Activated CD4-positive, alpha-beta T cell treated with anti-CD3 and anti-CD28 coated beads, Interleukin-2, amount 10 ng/mL, durations not matched to agents 7 days and 5 days (primary cell): ENCODE results near the gene BMP10. TPM values are rescaled to one million over a fixed set of nuclear protein-coding genes. Genes with fewer than 3 reads are reported as not detected.

Experiments
- CTCF ChIA-PET: fragments of 350-600 bp; sonication (Branson Sonifier 250); formaldehyde crosslinking; loops from one replicate; lab custom pipeline; 2021; ENCODE audit warnings: antibody characterized with exemption; lab: Charles Lee
- POLR2A ChIA-PET: fragments of 350-600 bp; sonication (Branson Sonifier 250); formaldehyde crosslinking; loops from one replicate; lab custom pipeline; 2021; ENCODE audit warnings: antibody characterized with exemption; lab: Charles Lee
- DNase-seq: peaks from one replicate; pipeline ENCODE4 v3.0.0-alpha.2; 2020
- H3K27ac Mint-ChIP-seq: one replicate; pipeline ENCODE4 v1.8.0; 2021; ENCODE audit warnings: mild to moderate bottlenecking, moderate library complexity, mixed read lengths
- H3K27me3 Mint-ChIP-seq: one replicate; pipeline ENCODE4 v1.8.0; 2021; ENCODE audit warnings: mixed read lengths
- H3K36me3 Mint-ChIP-seq: one replicate; pipeline ENCODE4 v1.8.0; 2021; ENCODE audit warnings: low read depth, mixed read lengths
- H3K4me1 Mint-ChIP-seq: one replicate; pipeline ENCODE4 v1.8.0; 2021; ENCODE audit warnings: mixed read lengths
- H3K4me3 Mint-ChIP-seq: one replicate; pipeline ENCODE4 v1.8.0; 2021; ENCODE audit warnings: mild to moderate bottlenecking, moderate library complexity, mixed read lengths
- H3K9me3 Mint-ChIP-seq: one replicate; pipeline ENCODE4 v1.8.0; 2021; ENCODE audit warnings: mixed read lengths
- total RNA-seq, 2 experiments: library from RNA; stranded (reverse); gene quantifications; one replicate each; pipeline ENCODE4 v1.2.3, GENCODE V29; 2021

Gene BMP10
- total RNA-seq, 2 experiments from 2014 or later = not detected

- ChIA-PET POLR2A (no interaction called here), CTCF (interaction anchor here (0.6 to 2.1 kb wide), 12 partner anchors 9 to 1785 kb away, joined by 3 to 8 read pairs (median 3); no protein-coding TSS in a partner anchor)
- Mint-ChIP-seq H3K36me3 (peaks cover 60% of the 10 kb centered on the region), H3K4me1 (peaks cover 70% of the 10 kb centered on the region), H3K4me3 (peak overlapping the region; percentile 56), H3K9me3 (no peaks in the 10 kb centered on the region), H3K27me3 (no peaks in the 10 kb centered on the region), H3K27ac (peak overlapping the region; percentile 93)
- peak; percentile 84 for DNase-seq
Measured at GRCh38 chr2:68828887-68829708, 42.1 kb downstream of the BMP10 start.

GRCh38 chr2:68827666-68828065, 43.5 kb downstream of the BMP10 start:
- Mint-ChIP-seq H3K27me3 (no peaks in the 10 kb centered on the region), H3K36me3 (peaks cover 69% of the 10 kb centered on the region), H3K4me3 (no peak overlapping the region), H3K27ac (peak overlapping the region; percentile 93), H3K9me3 (no peaks in the 10 kb centered on the region), H3K4me1 (peaks cover 64% of the 10 kb centered on the region)
- ChIA-PET POLR2A (no interaction called here), CTCF (no interaction called here)
- DNase-seq = no peak

DNA sequence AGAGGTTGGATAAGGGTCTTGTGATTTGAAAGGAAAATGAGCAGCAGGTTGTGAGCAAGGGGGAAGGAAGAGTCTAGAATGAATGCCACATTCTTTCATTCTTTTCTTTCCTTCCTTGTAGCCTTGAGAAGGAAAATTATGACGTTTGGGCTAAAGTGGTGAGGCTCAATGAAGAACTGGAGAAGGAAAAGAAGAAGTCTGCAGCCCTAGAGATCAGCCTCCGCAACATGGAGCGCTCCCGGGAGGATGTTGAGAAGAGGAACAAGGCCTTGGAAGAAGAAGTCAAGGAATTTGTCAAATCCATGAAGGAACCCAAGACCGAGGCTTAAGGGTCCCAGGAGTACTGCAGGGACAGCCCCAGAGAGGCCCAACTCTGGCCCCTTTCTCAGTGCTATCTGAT, 45.3 kb downstream of the BMP10 start:
- Mint-ChIP-seq H3K4me3 (no peak overlapping the region), H3K27me3 (no peaks in the 10 kb centered on the region), H3K36me3 (peaks cover 83% of the 10 kb centered on the region), H3K9me3 (no peaks in the 10 kb centered on the region), H3K4me1 (peaks cover 49% of the 10 kb centered on the region), H3K27ac (no peak overlapping the region)
- POLR2A ChIA-PET = no interaction called here
- no peak for DNase-seq
- CTCF ChIA-PET = no interaction called here

DNA sequence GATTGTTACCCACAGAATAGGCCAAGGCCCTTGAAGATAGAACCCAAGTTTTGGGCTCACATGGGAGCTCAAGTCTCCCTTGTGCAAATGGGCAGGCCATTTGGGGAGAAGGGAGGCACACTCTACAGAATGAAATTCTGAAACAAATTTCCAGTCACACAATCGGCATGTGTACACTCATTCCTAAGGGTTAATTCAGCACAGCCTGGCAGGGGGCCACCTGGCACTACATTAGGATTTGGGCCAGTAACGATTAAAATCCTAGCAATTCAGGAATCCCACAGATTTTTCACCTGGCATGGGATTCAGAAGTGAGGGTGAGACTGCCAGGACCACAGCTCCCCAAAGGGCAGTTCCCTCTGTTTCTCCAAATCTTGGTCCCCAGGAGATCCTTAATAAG, 46.4 kb downstream of the BMP10 start:
- DNase-seq = no peak
- ChIA-PET POLR2A (no interaction called here), CTCF (interaction anchor here (1.2 to 1.4 kb wide), 2 partner anchors 13 to 79 kb away, joined by 3 to 4 read pairs; no protein-coding TSS in a partner anchor)
- H3K4me3 Mint-ChIP-seq = no peak overlapping the region
- peak overlapping the region; percentile 41 for H3K27ac Mint-ChIP-seq
- no peaks in the 10 kb centered on the region for H3K27me3 Mint-ChIP-seq
- H3K4me1 Mint-ChIP-seq = peaks cover 38% of the 10 kb centered on the region
- peaks cover 83% of the 10 kb centered on the region for H3K36me3 Mint-ChIP-seq
- H3K9me3 Mint-ChIP-seq = no peaks in the 10 kb centered on the region

DNA sequence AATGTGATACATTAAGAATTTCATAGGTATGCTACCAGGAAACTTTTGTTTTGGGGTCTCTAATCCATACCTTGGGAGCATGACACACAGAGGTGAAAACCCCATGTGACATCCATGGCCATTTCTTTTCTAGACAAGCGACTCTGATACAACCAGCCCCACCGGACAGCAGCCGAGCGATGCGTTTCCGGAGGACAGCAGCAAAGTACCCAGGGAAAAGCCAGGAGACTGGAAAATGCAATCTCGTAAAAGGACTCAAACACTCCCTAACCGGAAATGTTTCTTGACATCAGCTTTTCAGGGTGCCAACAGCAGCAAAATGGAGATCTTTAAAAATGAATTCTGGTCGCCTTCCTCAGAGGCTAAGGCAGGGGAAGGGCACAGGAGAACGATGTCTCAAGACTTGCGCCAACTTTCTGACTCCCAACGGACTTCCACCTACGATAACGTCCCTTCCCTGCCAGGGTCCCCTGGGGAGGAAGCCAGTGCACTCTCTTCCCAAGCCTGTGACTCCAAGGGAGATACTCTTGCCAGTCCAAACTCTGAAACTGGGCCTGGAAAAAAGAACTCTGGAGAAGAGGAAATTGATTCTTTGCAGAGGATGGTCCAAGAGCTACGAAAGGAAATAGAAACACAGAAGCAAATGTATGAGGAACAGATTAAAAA, 48.9 kb downstream of the BMP10 start:
- Mint-ChIP-seq H3K9me3 (no peaks in the 10 kb centered on the region), H3K27me3 (no peaks in the 10 kb centered on the region), H3K36me3 (peaks cover 85% of the 10 kb centered on the region), H3K27ac (no peak overlapping the region), H3K4me3 (no peak overlapping the region), H3K4me1 (peaks cover 14% of the 10 kb centered on the region)
- CTCF ChIA-PET = interaction anchor here (0.8 kb wide), 1 partner anchor 18 kb away, joined by 3 read pairs; no protein-coding TSS in a partner anchor
- POLR2A ChIA-PET = interaction anchor here (0.5 kb wide), 1 partner anchor 72 kb away, joined by 3 read pairs; no protein-coding TSS in a partner anchor
- no peak for DNase-seq

GRCh38 chr2:68819556-68819955, 51.6 kb downstream of the BMP10 start:
- POLR2A ChIA-PET = no interaction called here
- H3K36me3 Mint-ChIP-seq = peaks cover 79% of the 10 kb centered on the region
- CTCF ChIA-PET = interaction anchor here (0.9 to 1.5 kb wide), 6 partner anchors 11 to 88 kb away, joined by 3 to 8 read pairs (median 3); no protein-coding TSS in a partner anchor
- DNase-seq = no peak
- no peaks in the 10 kb centered on the region for H3K9me3 Mint-ChIP-seq
- no peak overlapping the region for H3K4me3 Mint-ChIP-seq
- H3K27ac Mint-ChIP-seq = peak overlapping the region; percentile 46
- no peaks in the 10 kb centered on the region for H3K27me3 Mint-ChIP-seq
- peaks cover 4% of the 10 kb centered on the region for H3K4me1 Mint-ChIP-seq

DNA sequence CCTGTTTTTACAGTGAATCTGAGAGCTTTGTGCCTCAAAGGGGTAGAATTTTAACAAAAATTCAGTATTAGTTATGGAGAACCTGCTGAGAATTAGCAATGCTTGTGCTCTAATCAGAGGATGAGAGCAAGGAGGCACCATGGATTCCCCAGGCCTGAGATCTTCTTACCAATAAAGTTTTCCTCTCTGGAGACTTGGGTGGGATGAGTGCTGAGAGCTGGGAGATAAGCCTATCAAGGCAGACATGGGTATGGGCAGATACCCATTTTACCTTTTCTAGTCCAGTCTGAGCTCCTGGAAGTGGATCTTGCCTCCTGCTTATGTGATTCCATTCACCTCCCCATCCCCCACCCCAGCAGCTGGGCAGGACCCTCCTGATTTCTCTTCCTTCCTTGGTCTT, 53.9 kb downstream of the BMP10 start:
- DNase-seq = no peak
- Mint-ChIP-seq H3K27me3 (no peaks in the 10 kb centered on the region), H3K27ac (peak overlapping the region; percentile 73), H3K4me3 (no peak overlapping the region), H3K9me3 (no peaks in the 10 kb centered on the region), H3K36me3 (peaks cover 78% of the 10 kb centered on the region), H3K4me1 (no peaks in the 10 kb centered on the region)
- ChIA-PET POLR2A (no interaction called here), CTCF (interaction anchor here (1.1 to 1.7 kb wide), 4 partner anchors 16 to 100 kb away, joined by 3 to 4 read pairs (median 4); no protein-coding TSS in a partner anchor)

Other genes starting within 250 kb of the BMP10 start
- not detected for gene PROKR1, start 227.8 kb downstream of the BMP10 start, total RNA-seq
- gene ARHGAP25, start 136.6 kb downstream of the BMP10 start, total RNA-seq = 10 to 100 TPM; 94.9 to 97.8 TPM
- not detected for gene GKN2, start 81.5 kb upstream of the BMP10 start, total RNA-seq
- gene GKN1, start 103.2 kb upstream of the BMP10 start, total RNA-seq = not detected
- gene ANTXR1, start 141.8 kb upstream of the BMP10 start, total RNA-seq = under 1 TPM; 0.05 to 0.23 TPM